IPS-18a (cell line): Measurements from ENCODE around the gene MTA1.

ENCODE experiments used
- H3K27ac ChIP-seq: one replicate; pipeline ENCODE4 v1.5.1; 2013; ENCODE audit warnings: low read length
- H3K27me3 ChIP-seq: one replicate; pipeline ENCODE4 v1.6.1; 2013; ENCODE audit warnings: mild to moderate bottlenecking, low read length; ENCODE audit not compliant: control insufficient read depth, insufficient read depth
- H3K36me3 ChIP-seq: one replicate; pipeline ENCODE4 v1.6.1; 2013; ENCODE audit warnings: low read depth, low read length; ENCODE audit not compliant: control insufficient read depth
- H3K4me1 ChIP-seq: one replicate; pipeline ENCODE4 v1.6.1; 2013; ENCODE audit warnings: low read depth, low read length; ENCODE audit not compliant: control insufficient read depth
- H3K4me3 ChIP-seq: one replicate; pipeline ENCODE4 v1.5.1; 2013; ENCODE audit warnings: low read length
- H3K9ac ChIP-seq: one replicate; pipeline ENCODE4 v1.6.1; 2013; ENCODE audit warnings: mild to moderate bottlenecking, low read length, moderate library complexity
- H3K9me3 ChIP-seq: one replicate; pipeline ENCODE4 v1.6.1; 2013; ENCODE audit warnings: low read depth, low read length; ENCODE audit not compliant: control insufficient read depth

MTA1 gene

GRCh38 chr14:105486974-105487448 is 67.4 kb downstream of the MTA1 start:
- Histone ChIP-seq H3K27ac (no peak overlapping the region), H3K9ac (no peak overlapping the region), H3K9me3 (no peaks in the 10 kb centered on the region), H3K4me1 (peaks cover 8% of the 10 kb centered on the region), H3K4me3 (peak overlapping the region; percentile 27), H3K27me3 (peaks cover 72% of the 10 kb centered on the region), H3K36me3 (no peaks in the 10 kb centered on the region)

- H3K4me3 ChIP-seq, result peak overlapping the region; percentile 27
- H3K4me1 ChIP-seq, result peaks cover 4% of the 10 kb centered on the region
- H3K9me3 ChIP-seq, result no peaks in the 10 kb centered on the region
- H3K27me3 ChIP-seq, result peaks cover 66% of the 10 kb centered on the region
- no peaks in the 10 kb centered on the region for H3K36me3 ChIP-seq
- no peak overlapping the region for H3K27ac ChIP-seq
- no peak overlapping the region for H3K9ac ChIP-seq
These were observed 67.9 kb downstream of the MTA1 start for GRCh38 chr14:105487449-105487985.

DNA sequence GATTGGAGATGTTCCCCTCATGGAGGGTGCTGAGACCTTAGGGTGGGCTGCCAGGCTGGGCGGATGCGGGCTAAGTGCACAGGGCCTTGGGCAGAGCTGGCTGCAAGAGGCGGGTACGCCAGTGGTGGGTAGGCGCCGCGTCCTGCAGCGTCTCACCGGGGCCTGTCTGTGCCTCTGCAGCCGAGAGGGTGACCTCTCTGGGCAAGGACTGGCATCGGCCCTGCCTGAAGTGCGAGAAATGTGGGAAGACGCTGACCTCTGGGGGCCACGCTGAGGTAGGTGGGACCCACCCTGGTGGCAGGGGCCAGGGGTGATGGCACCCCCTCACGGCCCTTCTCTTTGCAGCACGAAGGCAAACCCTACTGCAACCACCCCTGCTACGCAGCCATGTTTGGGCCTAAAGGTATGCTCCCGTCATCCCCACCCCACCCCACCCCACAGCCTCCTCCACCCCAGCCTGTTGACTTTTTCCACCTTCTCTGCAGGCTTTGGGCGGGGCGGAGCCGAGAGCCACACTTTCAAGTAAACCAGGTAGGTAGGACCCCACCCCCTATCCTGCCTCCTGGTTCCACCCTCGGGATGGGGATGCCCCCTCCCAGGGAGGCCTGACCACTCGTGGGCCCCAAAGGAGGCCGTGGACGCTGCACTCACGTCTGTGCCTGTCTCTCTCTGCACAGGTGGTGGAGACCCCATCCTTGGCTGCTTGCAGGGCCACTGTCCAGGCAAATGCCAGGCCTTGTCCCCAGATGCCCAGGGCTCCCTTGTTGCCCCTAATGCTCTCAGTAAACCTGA is 68.6 kb downstream of the MTA1 start:
- peaks cover 4% of the 10 kb centered on the region for H3K4me1 ChIP-seq
- no peak overlapping the region for H3K9ac ChIP-seq
- H3K27ac ChIP-seq, result no peak overlapping the region
- no peaks in the 10 kb centered on the region for H3K36me3 ChIP-seq
- no peak overlapping the region for H3K4me3 ChIP-seq
- peaks cover 60% of the 10 kb centered on the region for H3K27me3 ChIP-seq
- H3K9me3 ChIP-seq, result no peaks in the 10 kb centered on the region

DNA sequence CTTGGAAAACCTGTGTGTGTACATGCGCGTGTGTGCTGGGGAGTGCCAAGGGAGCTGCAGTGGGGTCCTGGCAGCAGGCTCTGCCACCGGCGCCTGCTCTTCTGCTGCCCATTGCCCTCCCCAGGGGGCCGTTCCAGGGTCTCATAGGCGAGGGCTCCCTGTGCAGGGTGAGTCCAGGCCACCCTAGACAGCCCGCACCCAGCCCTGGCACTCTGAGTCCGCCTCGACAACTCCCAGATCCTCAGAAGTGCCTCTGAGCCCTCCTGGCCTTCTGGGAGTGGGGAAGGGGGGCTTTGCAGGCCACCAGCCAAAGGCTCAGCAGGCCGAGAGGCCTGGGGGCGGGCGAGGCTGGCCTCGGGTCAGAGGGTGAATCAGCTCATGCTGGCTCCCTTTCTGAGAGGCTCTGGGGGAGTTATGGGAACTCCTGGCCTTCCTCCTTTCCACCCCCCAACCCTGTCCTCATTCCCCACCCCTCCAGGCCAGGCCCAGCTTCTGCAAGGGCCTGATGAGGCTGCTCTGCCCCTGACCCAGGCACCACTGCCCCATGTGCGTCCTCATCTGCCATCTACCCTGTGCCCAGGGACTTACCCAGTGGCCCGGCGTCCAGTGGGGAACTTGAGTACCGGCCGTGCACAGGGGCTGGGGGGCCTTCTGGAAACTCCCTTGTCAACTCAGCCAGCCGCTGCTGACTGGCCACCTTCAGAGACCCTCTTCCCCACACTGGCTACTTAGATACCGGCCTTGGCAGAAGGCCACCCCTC is 69.3 kb downstream of the MTA1 start:
- H3K9ac ChIP-seq, result no peak overlapping the region
- peaks cover 56% of the 10 kb centered on the region for H3K27me3 ChIP-seq
- H3K4me1 ChIP-seq, result peaks cover 4% of the 10 kb centered on the region
- no peak overlapping the region for H3K27ac ChIP-seq
- H3K36me3 ChIP-seq, result no peaks in the 10 kb centered on the region
- H3K4me3 ChIP-seq, result no peak overlapping the region
- no peaks in the 10 kb centered on the region for H3K9me3 ChIP-seq

DNA sequence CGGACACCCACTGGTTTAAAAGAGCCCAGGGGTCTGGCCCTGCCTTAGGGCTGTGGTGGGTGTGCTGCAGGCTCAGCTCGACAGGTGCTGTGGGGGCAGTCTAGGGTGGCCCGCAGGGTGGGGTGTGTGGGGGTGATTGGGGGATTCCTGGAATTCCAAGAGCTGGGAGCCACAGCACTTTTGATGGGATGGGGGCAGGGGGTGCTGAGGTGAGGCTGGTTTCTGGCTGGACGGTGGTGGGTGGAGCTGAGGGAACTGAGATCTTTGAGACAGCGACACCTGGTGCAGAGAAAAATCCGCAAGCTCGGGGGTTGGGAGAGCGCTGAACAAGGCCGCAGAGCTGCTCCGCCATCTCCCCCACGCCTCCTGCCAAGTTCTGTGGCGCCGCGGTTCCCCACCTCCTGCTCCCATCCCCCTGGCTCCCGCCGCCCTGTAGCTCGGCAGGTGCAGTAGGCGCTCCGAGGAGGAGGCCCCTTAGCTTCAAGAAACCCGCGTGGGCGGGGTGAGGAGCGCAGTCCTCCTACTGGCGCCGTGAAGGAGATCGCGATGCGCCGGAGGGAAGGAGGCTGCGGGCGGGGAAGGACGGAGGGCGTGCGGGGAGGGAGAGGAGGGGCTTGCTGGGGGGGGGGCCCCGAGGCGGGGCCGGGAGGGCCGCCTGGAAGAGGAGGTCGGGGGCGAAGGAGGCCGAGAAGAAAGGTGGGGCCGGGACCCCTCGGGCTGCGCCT is 70.1 kb downstream of the MTA1 start:
- Histone ChIP-seq H3K4me3 (peak overlapping the region; percentile 51), H3K9me3 (no peaks in the 10 kb centered on the region), H3K36me3 (no peaks in the 10 kb centered on the region), H3K27ac (no peak overlapping the region), H3K9ac (no peak overlapping the region), H3K27me3 (peaks cover 50% of the 10 kb centered on the region), H3K4me1 (peaks cover 4% of the 10 kb centered on the region)

GRCh38 chr14:105490267-105490571 is 70.6 kb downstream of the MTA1 start:
- Histone ChIP-seq H3K27ac (no peak overlapping the region), H3K36me3 (no peaks in the 10 kb centered on the region), H3K9me3 (no peaks in the 10 kb centered on the region), H3K27me3 (peaks cover 44% of the 10 kb centered on the region), H3K4me1 (peaks cover 4% of the 10 kb centered on the region), H3K9ac (peak overlapping the region; percentile 38), H3K4me3 (peak overlapping the region; percentile 51)

GRCh38 chr14:105490572-105491365 is 71.1 kb downstream of the MTA1 start, which contains the start of gene TEDC1:
Gene TEDC1 (plus strand): TSS chr14:105491246. CDS start chr14:105491376, 130 bp downstream.
- H3K27ac ChIP-seq, result peak within 1 kb of the TSS; percentile 53
- peaks cover 39% of the 10 kb centered on the region for H3K27me3 ChIP-seq
- no peaks in the 10 kb centered on the region for H3K9me3 ChIP-seq
- no peaks in the 10 kb centered on the region for H3K36me3 ChIP-seq
- H3K4me3 ChIP-seq, result peak within 1 kb of the TSS; percentile 76
- H3K4me1 ChIP-seq, result peaks cover 4% of the 10 kb centered on the region
- peak within 1 kb of the TSS; percentile 74 for H3K9ac ChIP-seq

DNA sequence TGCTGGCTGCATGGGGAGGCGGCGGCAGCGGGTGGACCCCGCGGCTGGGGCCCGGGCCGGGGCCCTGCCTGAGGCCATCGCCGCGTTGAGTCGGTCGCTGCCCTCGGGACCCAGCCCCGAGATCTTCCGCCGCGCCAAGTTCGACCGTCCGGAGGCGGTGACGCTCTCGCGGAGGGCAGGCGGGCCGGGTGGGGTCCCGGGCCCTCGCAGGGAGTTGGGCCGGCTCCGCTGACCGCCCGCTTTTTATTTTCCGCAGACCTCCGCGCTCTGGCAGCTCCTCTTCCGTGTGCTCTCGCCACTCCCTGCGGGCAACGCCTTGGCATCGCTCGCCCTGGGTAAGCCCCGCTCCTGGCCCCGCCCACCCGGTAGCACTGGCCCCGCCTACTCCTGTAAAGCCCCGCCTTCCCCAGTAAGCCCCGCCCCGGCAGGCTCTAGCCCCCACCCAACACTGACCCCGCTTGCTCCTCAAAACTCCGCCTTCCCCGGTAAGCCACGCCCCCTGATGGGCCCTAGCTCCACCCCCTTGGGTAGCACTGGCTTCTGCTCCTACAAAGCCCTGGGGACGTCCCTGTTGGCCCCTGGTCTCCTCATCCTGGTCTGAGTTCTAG is 71.8 kb downstream of the MTA1 start:
- Histone ChIP-seq H3K9ac (peak overlapping the region; percentile 74), H3K27me3 (peaks cover 32% of the 10 kb centered on the region), H3K4me1 (peaks cover 4% of the 10 kb centered on the region), H3K27ac (peak overlapping the region; percentile 53), H3K4me3 (peak overlapping the region; percentile 76), H3K36me3 (no peaks in the 10 kb centered on the region), H3K9me3 (no peaks in the 10 kb centered on the region)

DNA sequence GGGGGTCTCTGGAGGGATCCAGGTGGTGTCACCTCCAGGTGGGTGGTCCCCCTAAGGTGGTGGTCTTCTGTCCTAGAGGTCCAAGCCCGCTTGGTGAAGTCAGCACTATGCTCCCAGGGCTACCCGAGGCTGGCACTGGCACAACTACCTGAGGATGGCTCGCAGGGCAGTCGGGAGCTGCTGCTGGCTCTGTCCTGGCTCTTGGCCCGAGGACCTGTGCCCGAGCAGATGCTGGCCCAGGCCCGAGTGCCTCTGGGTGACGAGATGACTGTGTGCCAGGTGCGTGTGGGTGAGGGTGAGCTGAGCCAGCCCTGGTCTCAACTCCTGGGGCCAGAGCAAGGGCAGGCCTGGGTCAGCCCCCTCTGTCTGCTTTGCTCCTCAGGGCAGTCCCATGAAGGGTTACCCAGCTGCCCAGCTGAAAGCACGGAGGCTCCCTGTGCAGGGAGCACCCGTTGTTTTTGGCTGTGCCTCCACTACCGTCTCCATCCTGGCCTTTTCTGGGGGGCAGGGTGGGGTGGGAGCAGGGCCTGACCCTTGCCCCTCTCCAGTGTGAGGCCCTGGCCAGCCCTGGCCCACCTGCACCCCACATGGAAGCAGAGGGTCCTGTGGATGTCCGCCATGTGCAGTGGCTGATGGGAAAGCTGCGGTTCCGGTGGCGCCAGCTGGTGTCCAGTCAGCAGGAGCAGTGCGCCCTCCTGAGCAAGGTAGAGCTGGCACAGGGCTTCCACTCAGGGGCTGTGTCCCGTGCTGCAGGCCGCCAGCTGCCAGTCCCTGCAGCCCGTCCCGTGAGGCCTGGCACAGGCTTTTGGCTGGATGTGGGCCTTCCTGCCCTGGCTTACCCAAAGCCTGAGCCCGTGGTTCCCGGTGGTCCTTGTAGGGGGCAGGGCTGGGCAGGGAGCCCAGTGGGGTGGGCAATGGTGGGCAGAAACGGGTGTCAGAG is 72.7 kb downstream of the MTA1 start:
- H3K4me3 ChIP-seq, result peak overlapping the region; percentile 76
- no peaks in the 10 kb centered on the region for H3K36me3 ChIP-seq
- H3K27me3 ChIP-seq, result peaks cover 24% of the 10 kb centered on the region
- H3K9ac ChIP-seq, result no peak overlapping the region
- no peak overlapping the region for H3K27ac ChIP-seq
- no peaks in the 10 kb centered on the region for H3K9me3 ChIP-seq
- H3K4me1 ChIP-seq, result peaks cover 4% of the 10 kb centered on the region
